Central memory CD4-positive, alpha-beta T cell (primary cell): ENCODE data around the gene NR1D2.
A peak's percentile ranks its signal among the peaks of the same experiment; 100 is the strongest.
"Not testable (repeated sequence)": the region's sequence is repeated elsewhere in the genome, so short reads cannot be mapped to it uniquely, and the experiment has no call there.

Experiments used
- DNase-seq: peaks from one replicate; pipeline ENCODE4 v3.0.0; 2022
- total RNA-seq, 3 experiments: gene quantifications; one replicate each; lab custom pipeline; 2026; lab: John Stamatoyannopoulos, UW

Gene NR1D2
- total RNA-seq, result 20.1 to 194 (median 118) reads per million in 3 experiments

DNA sequence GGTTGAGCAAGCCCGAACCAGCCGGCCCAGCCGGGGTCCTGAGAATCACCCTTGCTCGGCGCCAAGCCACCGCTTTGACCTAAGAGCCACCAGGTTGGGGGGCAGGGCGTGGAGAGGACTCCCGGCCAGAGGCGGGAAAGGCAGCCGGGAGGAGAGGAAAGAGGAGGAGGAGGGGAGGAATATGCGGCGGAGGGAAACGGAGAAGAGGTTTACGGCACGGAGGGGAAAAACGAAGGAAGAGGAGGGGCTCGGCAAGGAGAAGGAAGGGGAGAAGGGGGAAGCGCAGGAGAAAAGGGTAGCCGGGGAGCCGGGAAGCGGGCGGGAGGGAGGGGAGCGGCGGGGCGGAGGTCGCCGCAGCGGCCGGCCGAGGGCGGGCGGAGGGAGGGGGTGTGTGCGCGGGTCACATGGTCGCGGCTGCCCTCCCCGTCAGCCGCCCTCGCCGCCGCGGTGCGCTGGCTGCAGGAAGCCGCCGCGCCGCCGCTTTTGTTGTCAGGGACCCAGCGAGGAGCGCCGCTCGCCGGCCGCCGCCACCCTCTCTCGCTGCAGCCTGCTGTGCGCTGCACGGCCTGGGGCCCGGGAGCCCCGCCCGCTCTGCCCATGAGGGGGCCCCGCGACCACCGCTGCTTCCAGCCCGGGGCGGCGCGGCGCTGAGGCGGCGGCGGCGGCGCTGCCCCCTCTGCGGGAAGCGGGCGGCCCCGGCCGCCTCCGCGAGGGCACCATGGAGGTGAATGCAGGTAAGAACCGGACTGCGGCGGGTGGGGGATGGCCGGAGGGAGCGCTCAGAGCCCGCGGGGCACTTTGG lies at the start of gene NR1D2:
Gene NR1D2 (plus strand): TSS at position 426 of the 802 bp plus-strand sequence. CDS start 293 bp downstream, at position 719.
- DNase-seq, result peak; percentile 80

DNA sequence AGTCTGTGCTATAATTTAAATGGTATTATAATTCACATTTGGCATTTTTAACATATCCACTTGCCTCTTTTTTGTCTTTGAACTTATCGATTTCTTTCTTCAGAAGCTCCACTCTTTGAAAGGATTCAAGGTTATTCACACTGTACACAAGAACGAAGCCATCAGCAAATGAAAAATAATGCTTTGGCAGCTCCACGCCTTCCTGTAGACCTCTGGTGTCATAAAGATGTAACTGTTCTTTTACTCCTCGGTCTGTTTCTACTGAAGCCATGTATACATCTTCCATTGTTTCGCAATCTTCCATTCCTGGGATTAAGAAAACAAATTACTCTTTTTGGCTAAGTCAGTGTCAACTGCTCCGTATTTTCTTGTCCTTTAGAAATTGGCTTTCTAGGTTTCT lies 44.3 kb upstream of the NR1D2 start:
- DNase-seq, result no peak

DNA sequence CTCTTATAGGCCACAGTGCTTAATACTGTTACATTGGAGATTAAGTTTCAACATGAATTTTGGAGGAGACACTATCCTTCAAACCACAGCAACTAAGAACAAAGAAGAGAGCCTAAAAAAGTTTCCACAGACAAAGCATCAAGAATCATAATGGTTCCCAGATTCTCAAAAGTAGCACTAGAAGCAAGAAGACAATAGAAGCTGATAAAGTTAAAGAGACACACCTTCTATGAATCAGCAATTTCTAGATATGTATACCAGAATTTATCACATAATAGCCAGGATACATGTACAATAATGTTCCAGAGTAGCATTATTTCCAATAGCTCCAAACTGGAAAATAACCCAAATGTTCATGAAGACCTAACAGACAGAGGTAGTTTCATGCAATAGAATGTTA lies 40.5 kb upstream of the NR1D2 start:
- DNase-seq, result no peak

DNA sequence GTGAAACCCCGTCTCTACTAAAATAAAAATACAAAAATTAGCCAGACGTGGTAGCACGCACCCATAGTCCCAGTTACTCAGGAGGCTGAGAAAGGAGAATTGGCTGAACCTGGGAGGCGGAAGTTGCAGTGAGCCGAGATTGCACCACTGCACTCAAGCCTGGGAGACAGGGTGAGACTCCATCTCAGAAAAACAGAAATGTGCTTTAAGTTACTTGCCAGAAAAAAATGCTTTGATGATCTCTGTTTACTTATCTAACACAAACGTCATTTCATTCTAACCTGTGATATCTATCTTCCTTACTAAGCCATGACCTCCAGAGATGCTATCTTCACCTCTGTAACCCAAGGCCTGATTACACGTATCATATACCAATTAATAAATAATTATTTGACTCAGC lies 35.7 kb upstream of the NR1D2 start:
- DNase-seq, result no peak

DNA sequence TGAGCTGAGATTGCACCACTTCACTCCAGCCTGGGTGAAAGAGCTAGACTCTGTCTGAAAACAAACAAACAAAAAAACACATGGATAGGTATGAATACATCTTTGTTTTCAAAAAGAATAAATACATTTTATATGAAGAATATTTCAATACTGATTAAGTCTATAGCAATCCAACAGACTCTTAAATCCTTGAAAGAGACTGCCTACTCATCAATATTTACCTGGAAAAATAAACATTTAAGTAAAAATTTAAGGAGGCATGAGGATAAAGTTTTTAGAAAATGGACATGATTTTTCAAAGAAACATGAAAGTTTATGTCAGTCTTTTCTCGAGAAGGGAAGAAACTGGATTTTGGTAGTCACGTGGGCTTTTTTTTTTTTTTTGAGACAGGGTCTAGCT lies 33.7 kb upstream of the NR1D2 start:
- no peak for DNase-seq

DNA sequence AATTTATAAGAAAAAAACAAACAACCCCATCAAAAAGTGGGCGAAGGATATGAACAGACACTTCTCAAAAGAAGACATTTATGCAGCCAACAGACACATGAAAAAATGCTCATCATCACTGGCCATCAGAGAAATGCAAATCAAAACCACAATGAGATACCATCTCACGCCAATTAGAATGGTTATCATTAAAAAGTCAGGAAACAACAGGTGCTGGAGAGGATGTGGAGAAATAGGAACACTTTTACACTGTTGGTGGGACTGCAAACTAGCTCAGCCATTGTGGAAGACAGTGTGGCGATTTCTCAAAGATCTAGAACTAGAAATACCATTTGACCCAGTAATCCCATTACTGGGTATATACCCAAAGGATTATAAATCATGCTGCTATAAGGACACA lies 32.8 kb upstream of the NR1D2 start:
- DNase-seq, result not testable (repeated sequence)

DNA sequence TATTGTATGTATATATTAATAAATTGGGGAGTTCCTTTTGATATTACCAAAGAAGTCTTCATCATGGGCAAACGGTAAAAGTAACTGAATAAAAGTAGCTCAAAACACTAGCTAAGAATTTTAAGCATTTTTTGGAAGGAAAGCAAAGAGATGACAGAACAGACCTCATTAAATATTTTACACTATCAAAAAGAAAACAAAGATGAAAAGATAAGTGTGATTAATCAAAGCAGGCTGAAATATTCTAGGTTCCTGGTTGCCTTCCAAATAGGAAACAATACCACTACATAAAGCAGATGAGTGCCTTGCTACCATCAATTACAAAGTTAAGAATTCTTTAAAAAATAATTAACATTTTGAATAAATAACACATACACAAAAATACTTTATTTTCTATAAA lies 31.9 kb upstream of the NR1D2 start:
- DNase-seq, result no peak

DNA sequence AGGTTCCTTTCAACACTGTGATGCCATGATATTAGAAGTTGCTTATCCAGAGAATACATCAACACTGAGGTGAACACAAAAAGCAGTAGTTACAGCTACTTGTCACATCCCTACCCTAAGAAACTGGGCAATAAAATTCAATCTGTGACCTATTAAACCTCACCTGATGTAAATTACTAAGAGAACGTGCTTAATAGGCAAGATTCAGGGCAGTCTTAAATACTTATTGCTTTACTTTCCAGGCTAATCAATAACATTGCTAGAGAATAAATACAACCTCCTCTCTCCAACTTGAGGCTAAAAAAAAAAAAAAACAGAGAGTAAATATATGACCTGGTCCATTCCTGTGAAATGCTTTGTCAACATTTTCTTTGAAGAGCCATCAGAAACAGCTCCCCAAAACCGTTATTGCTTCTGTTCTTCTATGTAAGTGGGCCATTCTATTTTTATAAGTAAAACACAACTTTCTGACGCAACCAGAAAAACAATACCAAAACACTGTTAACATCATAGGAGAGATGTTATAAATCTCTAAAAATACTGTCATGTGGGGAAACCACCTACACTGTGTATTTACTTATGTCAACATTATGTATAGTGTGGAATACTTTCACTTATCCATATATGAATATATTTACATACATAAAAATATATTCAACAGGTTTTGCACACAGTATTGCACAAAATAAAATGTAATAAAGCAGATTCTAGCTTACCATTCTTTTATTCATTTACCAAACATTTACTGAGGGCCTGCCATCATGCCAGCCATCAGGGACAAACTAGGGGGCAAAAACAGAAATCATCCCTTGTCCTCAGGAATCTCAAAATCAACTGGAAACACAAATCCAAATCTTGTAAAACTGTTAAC lies 31.0 kb upstream of the NR1D2 start:
- DNase-seq, result no peak

DNA sequence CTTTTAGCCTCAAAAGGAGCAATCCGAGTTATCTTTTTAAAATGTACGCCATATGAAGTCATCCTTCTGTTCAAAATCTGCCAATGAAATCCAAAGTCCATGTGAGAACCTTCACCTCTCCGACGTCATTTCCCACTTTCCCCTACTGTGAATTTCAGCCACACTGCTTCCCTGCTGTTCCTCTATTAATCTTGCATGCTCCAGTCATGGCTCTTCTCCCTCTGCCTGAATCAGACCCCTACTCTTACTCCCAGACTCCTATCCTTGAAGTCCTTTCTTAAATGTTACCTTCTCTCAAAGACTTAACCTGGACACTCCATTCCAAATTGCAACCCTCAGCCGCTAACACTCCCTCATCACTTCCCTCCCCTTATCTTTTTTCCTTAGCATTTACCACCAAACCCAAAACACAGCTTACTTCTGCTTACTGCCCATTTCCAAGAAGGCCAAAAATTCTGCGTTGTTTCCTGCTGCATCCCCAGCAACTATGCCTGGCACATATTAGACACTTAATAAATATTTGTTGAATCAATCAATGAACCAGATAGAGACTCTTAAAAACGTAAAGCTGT lies 29.5 kb upstream of the NR1D2 start:
- no peak for DNase-seq

DNA sequence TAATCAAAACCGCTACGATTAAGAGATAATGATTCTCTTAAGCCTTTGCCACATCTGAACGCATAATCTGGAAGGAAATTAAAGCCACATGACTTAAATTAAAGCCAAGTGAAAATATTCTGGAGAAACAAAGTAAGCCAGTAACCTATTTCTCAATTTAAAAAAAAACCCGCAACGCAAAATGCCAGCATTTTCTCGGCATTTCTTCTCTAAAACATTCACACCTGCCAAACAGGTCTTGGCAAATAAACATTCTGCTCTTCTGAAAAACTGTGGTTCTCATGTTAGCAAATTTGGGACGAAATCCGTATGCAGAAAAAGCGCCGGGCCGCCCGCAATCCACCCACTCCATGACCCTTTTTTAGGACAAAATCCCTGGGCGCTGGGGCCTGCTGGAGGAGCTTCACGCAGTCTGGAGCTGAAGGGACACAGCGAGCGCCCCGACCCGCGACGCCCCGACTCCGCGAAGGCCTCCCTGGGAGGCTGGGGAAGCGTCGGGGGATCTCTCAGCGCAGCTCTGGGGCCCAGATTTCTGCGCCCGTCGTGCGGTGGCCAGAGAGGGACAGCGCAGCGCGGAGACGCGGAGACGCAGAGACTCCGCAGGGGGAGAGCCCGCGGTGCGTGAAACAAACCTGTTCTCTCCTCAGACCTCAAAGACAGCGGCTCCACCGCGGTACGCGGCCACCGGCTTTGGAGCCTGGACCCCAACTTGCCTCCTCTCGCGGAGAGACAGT lies 28.8 kb upstream of the NR1D2 start:
- no peak for DNase-seq

DNA sequence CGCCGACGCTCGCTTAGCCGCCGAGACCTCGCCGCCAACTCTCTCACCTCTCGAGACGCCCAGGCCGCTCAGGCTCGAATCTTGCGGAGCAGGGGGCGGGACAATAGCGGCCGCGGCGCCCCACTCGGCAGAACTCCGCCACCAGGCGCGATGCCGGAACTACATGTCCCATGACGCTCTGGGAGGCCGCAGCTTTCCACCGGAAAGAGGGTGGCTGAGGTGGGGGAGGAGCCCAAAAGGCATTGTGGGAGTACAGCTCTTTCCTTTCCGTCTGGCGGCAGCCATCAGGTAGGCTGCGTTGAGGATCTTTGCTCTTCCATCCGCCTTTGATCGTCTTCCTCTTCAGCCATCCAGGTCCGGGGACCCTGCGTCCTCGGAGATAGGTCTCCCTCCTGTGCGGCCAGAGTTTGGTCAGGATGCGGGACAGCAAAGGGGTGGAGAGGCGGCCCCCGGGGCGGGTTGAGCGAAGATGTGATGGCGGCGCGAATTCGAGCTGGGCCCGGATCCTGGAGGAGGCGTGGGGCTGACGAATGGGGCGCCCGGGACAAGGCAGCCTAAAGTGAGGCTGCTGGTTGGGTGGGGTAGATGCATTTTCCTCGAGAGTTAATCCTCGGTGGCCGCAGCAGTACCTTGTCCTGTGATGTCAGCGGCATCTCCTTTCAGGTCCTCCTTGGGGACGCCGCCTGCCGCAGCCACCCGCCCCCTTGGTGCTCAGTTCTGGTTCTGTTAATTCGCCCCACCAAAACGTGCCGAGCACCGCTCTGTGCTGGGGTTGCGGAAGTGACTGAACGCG lies 28.0 kb upstream of the NR1D2 start, which contains the start of the genes NKIRAS1 and RPL15:
Gene NKIRAS1 (minus strand): TSS at position 105 of the 793 bp plus-strand sequence. CDS start 6,086 bp downstream, outside the sequence.
Gene RPL15 (plus strand): TSS at position 247 of the 793 bp plus-strand sequence. CDS start 728 bp downstream, outside the sequence.
- peak; percentile 97 for DNase-seq

DNA sequence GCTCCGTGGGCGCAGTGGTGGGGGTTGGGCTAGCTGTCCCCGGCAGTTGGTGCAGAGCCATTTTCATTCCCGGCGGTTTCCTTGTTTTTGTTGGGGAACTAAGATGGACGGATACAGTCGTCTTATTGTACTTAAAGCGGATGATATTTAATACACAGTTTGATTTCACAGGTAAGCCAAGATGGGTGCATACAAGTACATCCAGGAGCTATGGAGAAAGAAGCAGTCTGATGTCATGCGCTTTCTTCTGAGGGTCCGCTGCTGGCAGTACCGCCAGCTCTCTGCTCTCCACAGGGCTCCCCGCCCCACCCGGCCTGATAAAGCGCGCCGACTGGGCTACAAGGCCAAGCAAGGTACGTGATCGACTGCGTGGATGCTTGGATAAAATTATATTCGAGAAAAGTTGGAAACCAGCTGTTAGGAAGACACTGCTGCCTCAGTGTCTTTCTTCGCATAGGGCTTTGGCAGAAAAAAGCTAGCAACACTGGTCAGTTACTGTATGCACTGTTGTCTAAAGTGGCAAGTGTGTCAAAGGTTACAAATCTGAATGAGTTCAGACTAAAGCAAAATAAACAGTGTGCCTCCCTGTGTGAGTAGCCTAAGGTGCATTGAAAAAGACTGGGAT lies 27.3 kb upstream of the NR1D2 start:
- not testable (repeated sequence) for DNase-seq

DNA sequence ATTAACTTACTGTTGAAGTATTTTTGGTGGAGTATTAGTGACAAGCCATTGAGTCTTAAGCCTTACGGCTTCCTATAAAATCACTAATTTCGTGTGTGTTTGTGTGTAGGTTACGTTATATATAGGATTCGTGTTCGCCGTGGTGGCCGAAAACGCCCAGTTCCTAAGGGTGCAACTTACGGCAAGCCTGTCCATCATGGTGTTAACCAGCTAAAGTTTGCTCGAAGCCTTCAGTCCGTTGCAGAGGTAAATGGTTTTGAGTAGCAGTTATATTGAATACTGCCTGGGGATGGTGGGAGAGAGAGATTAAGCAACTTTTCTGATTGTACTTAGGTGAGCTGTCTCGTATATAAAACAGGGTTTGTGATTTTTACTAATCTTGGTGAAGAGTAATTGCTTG lies 26.8 kb upstream of the NR1D2 start:
- not testable (repeated sequence) for DNase-seq

DNA sequence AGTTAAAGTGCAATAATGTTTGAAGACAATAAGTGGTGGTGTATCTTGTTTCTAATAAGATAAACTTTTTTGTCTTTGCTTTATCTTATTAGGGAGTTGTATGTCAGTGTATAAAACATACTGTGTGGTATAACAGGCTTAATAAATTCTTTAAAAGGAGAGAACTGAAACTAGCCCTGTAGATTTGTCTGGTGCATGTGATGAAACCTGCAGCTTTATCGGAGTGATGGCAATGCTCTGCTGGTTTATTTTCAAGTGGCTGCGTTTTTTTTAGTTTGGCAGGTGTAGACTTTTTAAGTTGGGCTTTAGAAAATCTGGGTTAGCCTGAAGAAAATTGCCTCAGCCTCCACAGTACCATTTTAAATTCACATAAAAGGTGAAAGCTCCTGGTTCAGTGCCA lies 25.5 kb upstream of the NR1D2 start:
- DNase-seq, result no peak

DNA sequence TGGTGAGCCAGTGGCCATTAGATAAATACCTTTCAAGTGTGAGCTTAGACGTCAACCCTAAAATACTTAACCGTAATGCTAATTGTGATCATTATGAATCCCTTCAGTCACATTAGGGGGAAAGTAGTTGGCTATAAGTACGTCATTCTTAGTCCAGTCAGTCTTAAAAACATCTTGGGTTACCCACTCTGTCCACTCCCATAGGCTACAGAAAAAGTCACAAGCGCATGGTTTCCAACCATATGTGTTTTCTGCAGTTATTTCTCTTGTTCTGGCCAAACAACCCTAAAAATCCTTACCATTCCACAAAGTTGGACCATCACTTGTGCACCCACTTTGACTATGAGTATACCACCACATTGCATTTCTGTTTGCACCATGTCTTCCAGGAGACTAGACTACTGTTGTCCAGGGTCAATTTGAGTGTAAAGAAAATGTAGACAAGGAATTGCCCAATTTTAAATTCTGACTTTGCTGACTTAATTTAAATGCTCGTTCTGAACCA lies 24.9 kb upstream of the NR1D2 start:
- DNase-seq, result no peak

DNA sequence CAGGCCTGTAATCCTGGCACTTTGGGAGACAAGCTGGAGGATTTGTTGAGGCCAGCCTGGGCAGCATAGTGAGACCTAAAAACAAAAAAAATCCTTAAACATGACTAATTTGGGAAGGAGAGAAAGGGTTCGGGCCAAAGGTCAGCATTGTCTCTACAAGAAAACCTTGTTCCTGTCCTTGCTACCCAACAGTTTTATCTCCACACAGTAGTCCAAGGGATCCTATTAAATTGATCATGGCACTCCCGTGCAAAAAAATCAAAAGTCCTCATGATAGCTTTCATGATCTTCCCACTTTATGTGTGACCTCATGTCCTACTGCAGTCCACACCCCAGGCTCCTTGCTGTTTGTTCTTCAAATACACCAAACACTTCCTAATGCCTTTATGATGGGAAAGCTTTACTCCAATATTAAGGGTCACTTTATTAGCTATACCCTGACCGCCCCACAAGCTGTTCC lies 24.0 kb upstream of the NR1D2 start:
- DNase-seq, result no peak

DNA sequence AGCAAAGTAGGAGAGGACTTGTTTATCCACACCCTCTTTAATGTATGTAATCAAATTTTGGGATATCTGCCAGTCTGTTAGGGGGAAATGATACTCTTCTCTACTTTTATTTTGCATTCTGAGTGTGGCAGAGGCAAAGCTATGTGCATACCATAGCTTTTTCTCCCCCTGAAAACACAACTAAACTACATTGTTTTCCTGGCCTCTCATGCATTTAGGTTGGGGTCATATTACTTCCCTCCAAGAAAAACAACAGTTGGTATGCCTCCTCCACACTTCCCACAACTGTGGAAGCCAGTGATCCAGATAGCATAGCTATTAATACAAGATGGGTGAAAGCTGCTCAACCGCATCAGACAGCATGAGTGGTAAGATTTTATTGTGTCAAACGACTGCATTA lies 21.3 kb upstream of the NR1D2 start:
- DNase-seq, result no peak

DNA sequence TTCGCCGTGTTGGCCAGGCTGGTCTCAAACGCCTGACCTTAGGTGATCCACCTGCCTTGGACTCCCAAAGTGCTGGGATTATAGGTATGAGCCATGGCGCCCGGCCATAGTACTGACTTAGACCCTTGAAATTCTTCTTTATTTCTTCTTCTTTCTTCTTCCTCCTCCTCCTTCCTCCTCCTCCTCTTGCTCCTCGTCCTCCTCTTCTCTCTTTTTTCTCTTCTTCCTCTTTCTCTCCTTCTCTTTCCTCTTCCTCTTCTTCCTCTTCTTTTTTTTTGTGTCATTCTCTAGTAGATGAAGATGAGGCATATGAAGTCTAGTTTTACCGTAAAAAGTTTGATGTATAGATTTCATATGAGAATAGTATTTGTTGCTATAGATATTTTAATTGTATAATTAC lies 18.8 kb upstream of the NR1D2 start:
- DNase-seq, result no peak

DNA sequence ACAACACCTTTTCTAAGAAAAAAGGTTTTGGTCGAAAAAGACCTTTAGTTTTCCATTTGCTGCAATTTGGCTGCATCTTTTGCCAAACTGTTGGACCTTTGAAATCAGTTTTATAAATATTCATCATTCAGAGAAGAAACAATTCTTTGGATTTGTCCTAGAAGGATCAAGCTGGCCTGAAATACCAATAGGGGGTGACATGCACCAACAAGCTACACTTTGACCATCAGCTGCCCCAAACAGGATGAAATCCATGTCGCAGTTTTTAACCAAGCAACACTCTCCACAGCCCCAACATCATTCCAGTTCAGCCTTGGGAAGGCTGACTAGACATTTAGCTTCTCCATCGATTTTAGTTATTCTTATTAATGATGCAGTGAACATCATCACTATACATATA lies 18.4 kb upstream of the NR1D2 start:
- DNase-seq, result no peak

DNA sequence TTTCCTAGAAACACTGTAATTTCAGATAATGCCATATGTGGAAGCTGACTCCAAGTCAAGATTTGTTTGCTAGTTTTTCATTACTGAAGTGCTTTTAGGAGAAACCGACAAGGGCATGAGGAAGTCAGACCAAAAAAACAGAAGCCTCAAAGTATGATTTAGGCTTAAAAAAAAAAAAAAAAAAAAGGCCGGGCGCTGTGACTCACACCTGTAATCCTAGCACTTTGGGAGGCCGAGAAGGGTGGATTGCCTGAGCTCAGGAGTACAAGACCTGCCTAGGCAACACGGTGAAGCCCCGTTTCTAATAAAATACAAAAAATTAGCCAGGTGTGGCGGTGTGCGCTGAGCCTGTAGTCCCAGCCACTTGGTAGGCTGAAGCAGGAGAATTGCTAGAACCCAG lies 16.6 kb upstream of the NR1D2 start:
- no peak for DNase-seq

DNA sequence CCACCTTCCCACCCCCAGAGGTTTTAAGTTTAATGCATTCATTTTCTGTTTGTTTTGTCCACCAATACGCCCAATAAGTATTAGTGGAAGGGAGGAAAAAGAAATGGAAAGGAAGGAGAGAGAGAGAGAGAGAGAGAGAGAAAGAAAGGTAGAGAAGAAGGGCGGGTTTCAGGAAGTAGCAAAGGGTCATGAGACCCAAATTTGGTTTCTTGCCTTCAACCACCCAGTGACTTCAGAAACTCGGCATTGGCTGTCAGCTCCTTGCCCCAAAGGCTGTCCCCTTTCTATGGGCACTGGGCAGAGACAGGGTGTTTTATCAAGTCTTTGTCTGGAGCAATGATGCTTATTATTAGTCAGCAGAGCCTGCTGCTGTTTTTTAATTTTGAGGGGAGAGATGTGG lies 13.5 kb upstream of the NR1D2 start:
- no peak for DNase-seq
